Measurements from ENCODE around the gene SLC27A5. TPM values are rescaled to one million over a fixed set of nuclear protein-coding genes. Genes with fewer than 3 reads are reported as not detected.
A peak's percentile ranks its signal among the peaks of the same experiment; 100 is the strongest.

Gene SLC27A5
- polyA plus RNA-seq, 4 donors = 9.7 to 13.4 (median 10.1) TPM

DNA sequence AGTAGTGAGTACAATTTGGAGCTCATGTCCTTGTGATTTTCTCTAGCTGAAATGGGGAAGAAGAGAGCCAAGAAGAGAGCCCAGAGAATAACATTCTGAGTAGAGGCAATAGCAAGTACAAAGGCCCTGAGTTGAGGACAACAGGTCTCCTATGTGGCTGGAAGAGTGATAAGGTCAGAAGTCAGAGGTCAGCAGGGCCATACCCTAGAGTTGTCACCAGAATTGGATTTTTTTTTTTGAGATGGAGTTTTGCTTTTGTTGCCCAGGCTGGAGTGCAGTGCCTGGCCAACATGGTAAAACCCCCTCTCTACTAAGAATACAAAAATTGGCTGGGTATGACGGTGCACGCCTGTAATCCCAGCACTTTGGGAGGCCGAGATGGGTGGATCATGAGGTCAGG lies 24.1 kb upstream of the SLC27A5 start:
- no peak for DNase-seq (ENCODE audit: low read depth in 4 of 4, low spot score in 2 of 4)

DNA sequence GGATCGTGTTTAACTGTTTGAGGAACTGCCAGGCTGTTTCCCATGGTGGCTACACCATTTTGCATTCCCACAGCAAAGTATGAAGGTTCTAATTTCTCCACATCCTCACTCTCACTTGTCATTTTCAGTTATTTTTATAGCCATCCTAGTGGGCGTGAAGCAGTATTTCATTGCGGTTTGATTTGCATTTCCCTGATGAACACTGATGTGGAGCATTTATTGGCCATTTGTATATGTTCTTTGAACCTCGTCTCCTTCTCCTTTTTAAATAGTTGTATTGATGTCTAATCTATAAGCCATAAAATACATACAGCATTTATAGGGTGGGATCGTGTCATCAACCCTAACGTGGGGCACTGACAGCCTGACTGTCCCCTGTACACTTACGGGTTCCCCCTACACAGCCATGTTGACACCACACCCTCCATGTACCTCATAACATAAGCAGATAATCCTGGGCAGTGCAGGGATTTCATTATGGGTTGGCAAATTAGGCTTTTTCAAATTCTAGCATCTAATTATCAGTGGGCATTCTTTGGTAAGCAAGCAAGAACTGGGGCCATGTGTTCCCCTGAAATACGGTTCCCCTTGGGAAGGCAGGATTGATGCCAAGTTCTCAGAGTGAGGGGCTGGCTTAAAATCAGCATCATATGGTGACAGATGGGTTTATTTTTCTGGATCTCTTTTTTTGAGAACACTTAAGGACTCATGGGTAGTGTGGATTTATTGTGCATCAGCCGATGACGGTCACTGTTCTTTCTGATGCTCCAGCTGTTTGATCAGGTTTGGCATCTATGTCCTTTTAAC lies 19.4 kb upstream of the SLC27A5 start:
- DNase-seq (ENCODE audit: low read depth in 4 of 4, low spot score in 2 of 4) = no peak

DNA sequence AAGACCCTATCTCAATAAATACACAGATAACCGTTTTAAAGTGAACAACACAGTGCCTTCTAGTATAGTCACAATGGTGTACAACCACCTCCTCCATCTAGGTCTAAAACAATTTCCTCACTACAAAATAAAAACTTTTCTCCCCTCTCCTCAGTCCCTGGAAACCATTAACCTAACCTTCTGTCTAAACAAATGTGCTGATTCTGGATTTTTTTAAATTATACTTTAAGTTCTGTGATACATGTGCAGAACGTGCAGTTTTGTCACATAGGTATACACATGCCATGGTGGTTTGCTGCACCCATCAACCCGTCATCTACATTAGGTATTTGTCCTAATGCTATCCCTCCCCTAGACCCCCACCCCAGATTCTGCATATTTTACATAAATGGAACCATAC lies 17.6 kb upstream of the SLC27A5 start:
- DNase-seq (ENCODE audit: low read depth in 4 of 4, low spot score in 2 of 4) = no peak

DNA sequence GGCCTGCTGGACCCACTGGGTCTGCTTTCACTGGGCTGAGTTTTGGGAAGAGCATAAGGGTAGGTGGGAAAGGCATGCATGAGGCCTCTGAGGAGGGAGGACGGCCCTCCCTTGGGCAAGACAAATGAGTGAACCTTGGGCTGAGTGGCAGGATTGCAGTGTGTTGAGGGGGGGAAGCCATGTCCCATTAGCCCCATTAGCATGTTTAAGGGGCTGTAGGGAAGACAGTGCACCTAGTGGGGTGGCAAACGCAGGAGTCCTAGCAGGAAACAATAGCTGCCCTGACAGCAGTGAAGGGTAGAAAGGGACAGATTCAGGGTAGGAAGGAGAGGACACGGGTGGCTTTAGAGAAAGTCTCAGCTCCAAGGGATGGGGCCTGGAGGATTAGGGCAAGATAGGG lies 10.9 kb upstream of the SLC27A5 start:
- DNase-seq (ENCODE audit: low read depth in 4 of 4, low spot score in 2 of 4) = no peak

DNA sequence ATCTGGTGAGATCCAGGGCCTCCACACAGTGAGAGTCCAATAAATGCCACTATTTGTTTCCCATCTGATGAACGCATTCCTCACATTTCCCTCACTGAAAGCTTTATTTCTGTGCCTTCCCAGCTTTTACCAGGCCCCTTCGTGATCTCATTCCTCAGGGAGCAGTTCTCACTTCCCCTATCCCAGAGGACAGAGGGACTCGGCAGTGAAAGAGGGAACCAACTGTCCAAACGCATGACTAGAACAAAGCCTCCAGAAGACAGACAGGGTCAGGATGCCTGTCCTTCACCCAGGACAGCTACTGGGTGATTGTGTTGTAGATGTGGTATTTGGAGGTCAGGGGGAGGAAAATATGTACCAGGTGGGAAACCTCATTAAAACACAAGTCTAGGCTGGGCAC lies 9.9 kb upstream of the SLC27A5 start:
- no peak for DNase-seq (ENCODE audit: low read depth in 4 of 4, low spot score in 2 of 4)

DNA sequence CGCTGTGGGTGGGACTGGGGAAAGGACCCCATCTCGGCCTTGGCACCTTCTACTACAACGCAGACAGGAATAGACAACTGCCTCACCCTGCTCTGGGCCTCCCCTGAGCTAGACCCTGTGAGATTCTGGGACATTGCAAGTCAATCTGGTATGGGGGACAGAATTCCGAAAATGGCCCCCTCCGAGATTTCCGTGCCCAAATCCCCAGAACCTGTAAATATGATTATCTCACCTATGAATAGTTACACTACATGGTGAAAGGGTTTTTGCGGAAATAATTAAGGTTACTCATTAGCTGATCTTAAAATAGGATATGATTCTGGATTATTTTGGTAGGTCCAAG lies 8.4 kb upstream of the SLC27A5 start:
- no peak for DNase-seq (ENCODE audit: low read depth in 4 of 4, low spot score in 2 of 4)

DNA sequence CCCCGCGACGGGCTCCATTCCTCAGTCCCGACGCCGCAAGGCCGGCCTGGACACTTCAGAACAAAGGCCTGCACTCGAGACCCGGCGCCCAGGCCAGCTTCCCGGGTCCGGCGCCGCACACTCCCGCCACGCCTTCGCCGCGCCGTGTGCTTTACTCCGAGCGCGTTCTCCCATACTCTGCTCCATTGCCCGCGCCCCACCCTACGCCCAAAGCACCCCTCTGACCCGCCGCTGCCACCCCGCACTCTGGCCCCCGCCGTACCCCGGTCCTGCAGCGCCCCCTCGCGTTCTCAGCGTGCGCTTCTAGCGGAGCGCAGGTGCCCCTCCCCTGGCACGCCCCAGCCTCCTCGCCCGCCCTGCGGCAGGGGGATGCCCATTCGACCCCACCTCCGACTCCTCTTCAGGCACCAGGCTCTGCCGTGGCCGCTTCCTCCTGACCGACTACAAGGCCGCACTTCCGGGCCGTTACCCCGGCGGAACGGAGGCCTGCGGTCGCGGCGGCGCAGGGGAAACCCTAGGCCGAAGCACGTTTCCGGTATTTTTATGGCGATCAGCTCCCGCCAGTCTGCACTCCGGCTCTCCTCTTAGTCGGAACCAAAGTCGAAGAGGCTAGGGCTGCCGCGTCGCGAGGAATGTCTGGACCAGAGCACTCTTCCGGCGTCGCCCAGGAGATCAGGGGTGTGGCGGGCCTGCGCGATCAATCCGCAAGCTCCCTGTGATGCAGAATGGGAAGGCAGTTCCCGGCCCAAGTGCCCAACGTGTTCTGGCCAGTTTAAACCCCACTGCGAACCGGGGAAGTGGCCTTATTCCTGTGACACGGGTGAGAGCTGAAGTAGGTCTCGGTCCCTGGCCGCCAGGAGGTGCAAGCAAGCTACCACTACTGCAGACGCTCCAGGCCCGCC lies 7.8 kb upstream of the SLC27A5 start, which contains the start of gene ZBTB45:
TSS of gene ZBTB45 (minus strand) at position 456 of the 902 bp plus-strand sequence. CDS start 2,137 bp downstream, outside the sequence.
- peak; percentile 77 to 92 (median 89) for DNase-seq (ENCODE audit: low read depth in 4 of 4, low spot score in 2 of 4)

DNA sequence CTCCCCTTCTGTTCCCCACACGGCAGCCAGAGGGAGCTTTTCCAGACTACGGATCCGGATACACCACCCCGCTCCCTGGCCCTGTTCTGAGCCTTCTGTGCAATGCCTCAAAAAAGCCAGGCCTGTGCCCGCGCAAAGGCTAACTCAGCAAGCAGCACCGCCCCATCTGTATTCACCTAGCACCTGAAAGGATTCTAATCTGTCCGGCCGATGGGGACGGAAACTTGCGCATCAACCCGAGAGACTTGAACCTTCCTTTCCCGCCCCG lies 7.2 kb upstream of the SLC27A5 start:
- peak; percentile 55 to 63 (median 60) for DNase-seq (ENCODE audit: low read depth in 4 of 4, low spot score in 2 of 4)

DNA sequence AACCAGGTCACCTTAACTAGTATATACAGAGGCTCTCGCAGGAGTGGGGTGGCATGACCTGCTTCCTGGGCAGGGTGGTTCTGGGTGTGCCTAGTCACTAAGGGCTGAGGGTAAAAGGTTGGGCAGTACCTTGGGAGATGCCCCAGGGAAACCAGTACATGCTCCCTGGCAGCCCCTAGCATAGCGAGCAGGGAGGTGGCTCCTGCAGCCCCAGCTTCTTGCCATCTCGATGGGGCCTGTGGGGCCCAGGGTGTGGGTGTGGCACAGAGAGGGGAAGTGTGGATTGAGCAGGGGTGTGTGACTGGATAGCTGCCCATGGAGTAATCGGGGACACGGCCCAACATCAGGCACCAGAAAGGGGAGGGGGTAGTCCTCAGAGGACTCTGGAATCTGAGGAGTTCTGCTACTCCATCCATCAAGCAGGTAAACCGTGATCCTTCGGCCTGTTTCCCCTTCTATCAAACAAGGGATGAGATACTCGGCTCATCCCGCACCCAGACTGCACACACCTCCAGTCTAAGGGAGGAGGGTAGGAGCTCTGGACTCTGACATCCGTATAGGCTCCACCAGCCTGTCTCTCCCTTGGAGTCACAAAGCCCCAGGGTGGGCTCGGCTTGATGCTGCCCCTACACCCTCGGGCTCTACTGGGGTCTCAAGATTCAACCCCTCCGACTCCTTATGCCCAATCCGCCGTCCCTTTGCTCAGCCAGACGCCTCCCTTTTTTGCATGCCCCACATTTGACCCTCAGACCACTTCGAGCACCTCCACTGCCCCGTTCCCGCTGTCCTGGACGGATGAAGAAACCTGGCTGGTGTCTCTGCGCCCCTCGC lies 6.7 kb upstream of the SLC27A5 start:
- DNase-seq (ENCODE audit: low read depth in 4 of 4, low spot score in 2 of 4) = no peak

DNA sequence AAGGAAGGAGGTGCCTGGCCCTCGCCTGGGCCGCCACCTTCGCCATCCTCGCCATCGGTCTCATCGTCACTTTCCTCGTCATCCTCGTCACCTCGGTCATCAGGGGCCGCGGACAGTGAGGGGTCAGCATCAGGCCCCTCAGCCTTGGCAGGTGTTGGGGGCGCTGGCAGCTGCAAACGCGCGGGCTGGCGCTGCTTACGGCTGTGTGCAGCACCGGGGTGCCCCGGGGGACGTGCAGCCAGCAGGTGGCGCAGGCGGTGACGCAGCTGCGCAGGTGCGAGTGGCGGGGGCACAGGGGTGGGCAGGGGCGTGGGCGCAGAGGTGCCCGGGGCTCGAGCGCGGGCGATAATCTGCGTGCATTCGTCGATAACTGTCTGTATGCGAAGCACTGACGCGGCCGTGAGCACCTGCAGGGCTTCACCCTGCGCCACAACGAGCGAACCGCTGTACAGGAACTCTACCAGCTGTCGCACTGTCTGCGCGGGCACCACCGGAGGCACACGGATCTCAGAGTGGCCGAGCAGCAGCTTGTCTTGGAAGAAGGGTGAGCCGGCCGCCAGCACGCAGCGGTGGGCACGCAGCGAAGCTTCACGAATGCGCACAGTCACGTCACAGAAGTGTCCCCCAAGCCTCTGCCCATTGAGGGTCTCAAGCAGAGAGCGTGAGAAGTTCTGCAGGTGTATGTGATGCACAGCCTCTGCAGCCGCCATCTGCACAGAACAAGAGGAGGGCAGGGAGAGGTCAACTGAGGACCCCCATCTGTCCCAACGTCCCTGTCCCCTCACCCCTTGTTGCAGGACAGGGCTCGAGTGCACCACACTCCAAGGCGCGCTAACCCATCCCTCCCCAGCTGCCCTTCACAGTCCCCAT lies 5.4 kb upstream of the SLC27A5 start:
- no peak for DNase-seq (ENCODE audit: low read depth in 4 of 4, low spot score in 2 of 4)

DNA sequence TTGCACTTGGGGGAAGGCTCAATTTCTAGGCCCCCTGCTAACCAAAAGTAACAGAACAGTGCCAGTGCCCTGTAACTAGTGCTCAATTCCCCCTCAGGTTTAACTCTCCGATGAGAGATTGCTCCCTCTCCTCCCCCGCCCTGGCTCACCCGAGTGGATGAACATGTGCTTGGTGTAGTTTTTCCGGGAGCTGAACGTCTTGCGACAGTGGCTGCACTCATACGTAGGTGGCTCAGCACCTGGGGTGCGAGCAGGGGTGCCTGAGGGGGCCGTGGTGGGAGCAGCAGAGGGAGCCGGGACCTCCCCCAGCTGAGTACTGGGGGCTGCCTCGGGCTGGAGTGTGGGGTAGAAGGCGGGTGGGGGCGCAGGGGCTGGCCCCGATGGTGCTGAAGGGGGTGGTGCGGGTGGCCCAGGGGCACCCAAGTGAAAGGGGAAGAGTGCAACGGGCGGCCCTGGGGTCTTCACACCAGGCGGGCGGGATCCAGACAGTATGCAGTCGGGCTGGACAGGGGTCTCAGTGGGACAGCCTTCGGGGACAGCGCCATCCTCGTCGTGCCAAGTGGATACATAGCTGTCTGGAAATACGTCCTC lies 4.5 kb upstream of the SLC27A5 start:
- DNase-seq (ENCODE audit: low read depth in 4 of 4, low spot score in 2 of 4) = no peak

DNA sequence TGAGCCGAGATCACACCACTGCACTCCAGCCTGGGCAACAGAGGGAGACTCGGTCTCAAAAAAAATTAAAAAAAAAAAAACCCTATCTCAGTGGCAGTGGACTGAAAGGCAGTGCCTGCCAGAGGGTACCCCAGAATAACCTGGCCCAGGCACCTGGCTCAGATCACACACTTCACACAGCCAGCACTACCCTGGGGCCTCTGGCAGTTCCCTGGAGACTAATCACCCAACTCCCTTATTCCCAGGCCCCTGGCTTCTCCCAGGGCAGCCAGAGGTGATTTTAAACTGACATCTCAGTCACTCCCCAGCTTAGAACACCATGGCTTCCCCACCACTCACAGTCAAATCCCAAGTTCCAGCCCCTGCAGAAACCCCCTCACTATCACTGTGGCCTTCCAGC lies 3.5 kb upstream of the SLC27A5 start:
- no peak for DNase-seq (ENCODE audit: low read depth in 4 of 4, low spot score in 2 of 4)

DNA sequence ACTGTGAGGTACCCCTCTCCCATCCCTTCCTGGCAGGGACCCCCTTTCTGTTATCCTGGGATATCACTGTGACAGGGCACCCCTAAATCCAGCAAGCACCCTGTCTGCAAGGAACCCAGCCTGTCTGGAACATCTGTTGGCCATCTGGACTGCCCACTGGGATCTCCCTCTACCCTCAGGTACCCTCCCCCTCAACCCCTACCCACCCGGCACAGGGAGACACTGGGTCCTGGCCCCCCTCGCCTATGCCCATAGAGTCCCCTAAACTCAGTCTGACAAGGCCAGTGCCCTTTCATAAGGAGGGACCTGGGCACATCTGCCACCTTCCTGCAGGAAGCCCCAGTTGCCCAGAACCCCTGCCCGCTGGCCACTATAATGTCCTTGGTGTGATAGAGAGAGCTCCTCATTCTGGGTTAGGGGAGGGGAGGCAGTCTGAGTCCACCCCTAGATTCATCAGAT lies 2.8 kb upstream of the SLC27A5 start:
- no peak for DNase-seq (ENCODE audit: low read depth in 4 of 4, low spot score in 2 of 4)

DNA sequence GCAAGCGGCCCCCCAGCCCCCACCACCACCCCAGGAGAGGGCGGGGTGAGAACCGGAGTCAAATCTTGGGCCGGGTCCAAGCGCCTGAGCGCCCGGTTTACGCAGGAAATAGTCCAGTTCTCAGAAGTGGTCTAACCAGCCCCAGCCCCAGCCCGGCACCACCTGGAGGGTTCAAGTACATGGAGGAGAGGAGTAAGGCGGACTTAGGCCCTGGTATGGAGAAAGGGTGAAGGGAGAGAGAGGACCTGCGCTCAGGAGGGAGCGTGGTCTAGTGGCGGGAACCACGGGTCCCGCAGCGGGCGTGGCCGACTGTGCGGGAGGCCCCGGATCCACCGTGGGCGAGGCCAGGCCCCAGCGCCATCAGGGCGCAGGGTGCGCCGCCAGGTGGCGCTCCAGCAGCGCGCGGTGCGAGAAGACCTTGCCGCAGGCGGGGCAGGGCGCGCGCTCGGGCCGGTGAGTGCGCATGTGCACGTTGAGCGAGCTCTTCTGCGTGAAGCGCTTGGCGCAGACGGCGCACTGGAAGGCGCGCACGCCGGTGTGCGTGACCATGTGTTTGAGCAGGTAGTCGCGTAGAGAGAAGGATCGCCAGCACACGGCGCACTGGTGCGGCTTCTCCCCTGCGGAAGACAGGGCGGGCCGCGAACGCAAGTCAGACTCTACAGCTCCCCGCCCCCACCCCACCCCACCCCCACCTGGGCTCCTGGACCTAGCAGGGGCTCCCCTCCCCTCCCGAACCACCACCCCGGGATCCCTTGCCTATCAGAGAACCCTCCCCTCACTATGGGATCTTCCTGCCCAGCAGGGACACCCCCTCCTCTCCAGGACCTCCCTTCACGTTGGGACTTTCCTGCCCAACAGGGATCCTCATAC lies 2.1 kb upstream of the SLC27A5 start:
- peak in 3 of 4 donors; percentile 68 to 73 (median 72) for DNase-seq (ENCODE audit: low read depth in 4 of 4, low spot score in 2 of 4)

DNA sequence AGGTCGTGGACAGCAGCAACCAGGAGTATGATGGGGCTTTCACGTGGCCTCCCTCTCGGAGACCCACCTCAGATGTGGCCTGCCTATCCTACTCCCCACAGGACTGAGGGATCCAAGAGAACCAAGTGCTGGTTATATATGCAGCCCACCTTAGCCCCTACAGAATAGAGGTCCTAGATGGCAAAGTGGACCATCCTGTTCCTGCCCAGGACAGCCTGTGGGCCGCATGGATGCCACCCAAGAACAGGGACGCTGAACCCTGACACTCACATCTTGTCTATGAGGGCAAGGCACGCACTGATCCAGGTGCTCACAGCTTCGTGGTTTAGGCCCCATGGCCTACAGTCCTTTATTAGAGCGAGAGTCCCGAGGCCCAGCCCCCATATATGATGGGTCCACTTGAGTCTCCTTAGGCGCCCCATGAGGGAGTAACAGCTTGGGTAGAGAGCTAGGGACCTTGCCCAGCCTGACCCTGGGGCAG lies 1.5 kb upstream of the SLC27A5 start:
- DNase-seq (ENCODE audit: low read depth in 4 of 4, low spot score in 2 of 4) = no peak

DNA sequence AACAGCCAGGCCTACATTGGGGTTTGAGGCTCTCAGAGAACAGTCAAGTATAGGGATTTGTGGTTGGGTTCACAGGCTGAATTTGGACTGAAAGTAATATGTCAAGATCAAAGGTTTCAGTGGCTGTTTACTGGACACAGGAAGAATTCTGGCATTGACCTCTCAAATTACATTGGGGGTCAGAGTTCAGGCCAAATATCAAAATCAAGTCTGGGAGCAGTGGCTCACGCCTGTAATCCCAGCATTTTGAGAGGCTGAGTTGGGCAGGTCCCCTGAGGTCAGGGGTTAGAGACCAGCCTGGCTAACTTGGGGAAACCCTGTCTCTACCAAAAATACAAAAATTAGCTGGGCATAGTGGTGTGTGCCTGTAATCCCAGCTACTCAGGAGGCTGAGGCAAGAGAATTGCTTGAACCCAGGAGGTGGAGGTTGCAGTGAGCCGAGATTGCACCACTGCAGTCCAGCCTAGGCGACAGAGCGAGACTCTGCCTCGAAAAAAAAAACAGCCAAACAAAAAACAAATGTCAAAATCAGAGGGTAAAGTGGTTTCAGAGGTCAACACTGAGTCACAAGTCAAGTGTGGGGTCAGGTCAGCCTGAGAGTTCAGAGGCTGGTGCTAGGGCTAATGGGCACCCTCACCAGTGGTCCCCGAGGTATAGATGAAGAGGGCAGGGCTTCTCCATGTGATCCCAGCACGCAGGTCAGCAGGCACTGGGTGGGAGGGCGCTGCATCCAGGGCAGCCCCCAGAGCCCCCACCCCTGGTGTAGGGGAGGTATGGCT lies 1.5 kb downstream of the SLC27A5 start:
- no peak for DNase-seq (ENCODE audit: low read depth in 4 of 4, low spot score in 2 of 4)

DNA sequence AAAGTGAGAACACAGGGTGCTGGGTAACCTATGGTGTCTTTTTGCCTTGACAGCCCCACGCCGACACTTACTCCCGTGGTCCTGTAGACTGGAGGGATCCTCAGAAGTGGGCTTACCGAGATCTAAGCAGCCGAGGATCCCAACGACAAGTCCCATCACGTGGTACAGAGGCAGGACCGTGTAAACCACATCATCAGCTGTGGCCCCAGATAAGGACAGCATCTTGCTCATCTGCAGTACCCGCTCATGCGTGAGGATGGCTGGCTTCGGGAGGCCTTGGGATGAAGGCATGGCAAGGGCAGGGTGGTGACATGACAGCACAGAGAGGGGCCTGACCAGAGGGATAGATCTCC lies 2.1 kb downstream of the SLC27A5 start:
- DNase-seq (ENCODE audit: low read depth in 4 of 4, low spot score in 2 of 4) = no peak
